Measurements from ENCODE around the gene SPCS3. TPM values are rescaled to one million over a fixed set of nuclear protein-coding genes. Genes with fewer than 3 reads are reported as not detected.

SPCS3 gene
- total and polyA plus RNA-seq, 8 donors = 79.7 to 203 (median 89.0) TPM

DNA sequence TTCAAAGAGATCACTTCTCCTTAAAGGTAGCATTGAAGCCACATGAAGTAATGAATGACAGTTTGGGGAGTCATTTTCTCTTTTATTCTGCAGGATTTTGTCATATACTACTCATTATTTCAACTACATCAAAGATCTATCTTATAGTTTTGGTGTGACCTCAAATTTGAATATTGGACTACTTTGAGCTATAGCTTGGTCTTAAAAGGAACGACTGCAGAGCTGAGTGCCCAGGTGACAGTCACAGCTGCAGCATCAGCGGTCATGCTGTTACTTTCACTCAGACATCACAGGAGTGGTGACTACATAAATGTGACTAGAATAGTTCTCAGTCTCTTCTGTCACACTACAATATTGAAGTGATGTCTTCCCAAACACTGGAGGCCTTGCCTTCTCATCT, 10.7 kb upstream of the SPCS3 start:
- intact Hi-C loops (cut with DNase I) = no loop called here
- ATAC-seq (no peak), DNase-seq (no peak)
- Histone ChIP-seq H3K4me3 (no peak overlapping the region), H3K9me3 (no peaks in the 10 kb centered on the region), H3K36me3 (no peaks in the 10 kb centered on the region), H3K4me1 (no peaks in the 10 kb centered on the region), H3K27me3 (peaks cover 0 to 8% of the 10 kb centered on the region in 2 donors), H3K27ac (no peak overlapping the region)
- TF ChIP-seq CTCF (IDR thresholded peaks at IDR 0.05) = no peak

DNA sequence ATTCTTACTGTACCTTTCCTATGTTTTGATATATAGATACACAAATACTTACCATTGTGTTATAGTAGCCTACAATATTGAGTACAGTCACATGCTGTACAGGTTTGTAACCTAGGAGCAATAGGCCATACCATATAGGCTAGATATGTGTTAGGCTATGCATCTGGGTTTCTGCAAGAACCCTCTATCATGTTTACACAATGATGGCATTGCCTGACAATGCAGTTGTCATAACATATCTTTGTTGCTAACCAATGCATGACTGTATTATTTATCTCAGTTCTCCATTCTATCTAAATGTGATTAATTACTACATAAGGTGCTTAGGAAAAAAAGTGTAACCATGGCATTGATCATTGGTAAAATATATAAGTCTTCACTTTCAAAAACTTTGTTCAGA, 10.0 kb upstream of the SPCS3 start:
- DNase-seq = no peak
- Histone ChIP-seq H3K9me3 (no peaks in the 10 kb centered on the region), H3K27me3 (peaks cover 0 to under 1% of the 10 kb centered on the region in 2 donors), H3K27ac (no peak overlapping the region), H3K4me3 (no peak overlapping the region), H3K4me1 (no peaks in the 10 kb centered on the region), H3K36me3 (no peaks in the 10 kb centered on the region)
- intact Hi-C loops (cut with DNase I) = no loop called here
- TF ChIP-seq CTCF (IDR thresholded peaks at IDR 0.05) = no peak
- ATAC-seq = no peak

GRCh38 chr4:176313596-176314336, 6.0 kb upstream of the SPCS3 start:
- intact Hi-C loops (cut with DNase I) = no loop called here
- no peaks in the 10 kb centered on the region for H3K9me3 ChIP-seq
- H3K36me3 ChIP-seq = no peaks in the 10 kb centered on the region
- H3K4me1 ChIP-seq = peaks cover 0 to 3% of the 10 kb centered on the region in 2 donors
- no peaks in the 10 kb centered on the region for H3K27me3 ChIP-seq
- no peak overlapping the region for H3K4me3 ChIP-seq
- no peak for TF ChIP-seq CTCF (IDR thresholded peaks at IDR 0.05)
- no peak for ATAC-seq
- DNase-seq = no peak
- no peak overlapping the region for H3K27ac ChIP-seq

DNA sequence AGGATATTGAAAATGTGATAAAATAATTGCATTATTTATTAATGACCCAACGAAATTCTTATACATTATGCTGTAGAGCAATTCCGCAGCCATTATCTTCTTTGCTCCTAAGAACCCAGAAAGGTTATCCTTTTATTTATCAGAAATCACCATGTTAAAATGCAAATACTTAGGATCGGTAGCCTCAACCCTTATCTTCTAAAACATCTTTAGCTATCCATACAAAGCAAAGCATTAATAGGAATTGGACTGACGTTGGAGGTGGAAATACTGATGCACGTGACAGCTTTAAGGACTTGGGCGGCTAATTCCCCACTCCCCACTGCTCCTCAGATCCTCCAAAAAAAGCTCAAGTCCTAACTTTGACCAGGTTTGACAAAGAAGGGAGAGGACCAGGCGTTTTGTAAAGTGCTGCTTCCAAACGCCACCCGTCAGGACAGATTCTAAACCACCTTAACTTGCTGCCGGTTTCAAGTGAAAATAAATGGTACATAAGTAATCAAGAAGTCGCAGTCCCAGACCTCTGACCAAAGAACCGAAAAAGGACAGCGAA, 539 bp upstream of the SPCS3 start:
- no peaks in the 10 kb centered on the region for H3K27me3 ChIP-seq
- peak in 1 of 4 donors; percentile 12 for DNase-seq
- peaks cover 15 to 39% of the 10 kb centered on the region in 2 donors for H3K4me1 ChIP-seq
- peak; percentile 23 for ATAC-seq
- peak overlapping the region; percentile 87 to 99 for H3K27ac ChIP-seq
- TF ChIP-seq CTCF (IDR thresholded peaks at IDR 0.05) = no peak
- no peaks in the 10 kb centered on the region for H3K9me3 ChIP-seq
- intact Hi-C loops (cut with DNase I) = no loop called here
- H3K4me3 ChIP-seq = peak overlapping the region; percentile 82 to 83
- H3K36me3 ChIP-seq = no peaks in the 10 kb centered on the region

- Histone ChIP-seq H3K27ac (peak overlapping the region; percentile 97 to 99), H3K27me3 (no peaks in the 10 kb centered on the region), H3K4me3 (peak overlapping the region; percentile 82 to 83), H3K36me3 (no peaks in the 10 kb centered on the region), H3K4me1 (peaks cover 15 to 49% of the 10 kb centered on the region in 2 donors), H3K9me3 (no peaks in the 10 kb centered on the region)
- ATAC-seq = peak; percentile 90
- DNase-seq = peak; percentile 81 to 98 (median 92)
- no peak for TF ChIP-seq CTCF (IDR thresholded peaks at IDR 0.05)
- intact Hi-C loops (cut with DNase I) = no loop called here
Measured at GRCh38 chr4:176320340-176320975, 692 bp downstream of the SPCS3 start.
